GM23338 (cell line): Measurements from ENCODE around the gene ST8SIA2. TPM values are rescaled to one million over a fixed set of nuclear protein-coding genes. Genes with fewer than 3 reads are reported as not detected.

Experiments used
- ATAC-seq: fragments of 200-7000 bp; cut with Tn5 transposase; 3 replicates; pipeline ENCODE4 v1.9.1; 2020
- DNase-seq: peaks from one replicate; pipeline ENCODE4 v3.0.0-alpha.2; 2015; ENCODE audit warnings: low spot score
- H2AFZ ChIP-seq: fragments of 200-600 bp; sonication (generic); 2 replicates; pipeline ENCODE4 v1.8.0; 2016; ENCODE audit warnings: antibody characterized with exemption, mild to moderate bottlenecking, moderate library complexity
- H3F3A ChIP-seq: fragments of 200-600 bp; sonication (generic); replicated peaks from 2 replicates; pipeline ENCODE4 v1.8.0; 2017; ENCODE audit warnings: antibody characterized with exemption, mixed run types, low read depth
- H3K27ac ChIP-seq: fragments of 200-600 bp; sonication (generic); 2 replicates; pipeline ENCODE4 v1.6.1; 2016; ENCODE audit warnings: low read depth
- H3K27me3 ChIP-seq: fragments of 200-600 bp; sonication (generic); 2 replicates; pipeline ENCODE4 v1.8.0; 2016; ENCODE audit warnings: mild to moderate bottlenecking, mixed run types, moderate library complexity; ENCODE audit not compliant: insufficient read depth
- H3K36me3 ChIP-seq: fragments of 200-600 bp; sonication (generic); 2 replicates; pipeline ENCODE4 v1.8.0; 2016; ENCODE audit warnings: mild to moderate bottlenecking; ENCODE audit not compliant: insufficient read depth
- H3K4me1 ChIP-seq: fragments of 200-600 bp; sonication (generic); 2 replicates; pipeline ENCODE4 v1.8.0; 2016; ENCODE audit warnings: mild to moderate bottlenecking, moderate library complexity; ENCODE audit not compliant: insufficient read depth
- H3K4me2 ChIP-seq: fragments of 200-600 bp; sonication (generic); 2 replicates; pipeline ENCODE4 v1.7.1; 2017; ENCODE audit warnings: mixed run types
- H3K4me3 ChIP-seq: fragments of 200-600 bp; sonication (generic); 2 replicates; pipeline ENCODE4 v1.6.1; 2016; ENCODE audit warnings: mixed run types
- H3K79me2 ChIP-seq: fragments of 200-600 bp; sonication (generic); replicated peaks from 2 replicates; pipeline ENCODE4 v1.8.0; 2017; ENCODE audit warnings: mild to moderate bottlenecking; ENCODE audit not compliant: insufficient read depth
- H3K9me2 ChIP-seq: fragments of 200-600 bp; sonication (generic); 2 replicates; pipeline ENCODE4 v1.8.0; 2017; ENCODE audit not compliant: insufficient read depth
- H4K20me1 ChIP-seq: fragments of 200-600 bp; sonication (generic); replicated peaks from 2 replicates; pipeline ENCODE4 v1.8.0; 2017; ENCODE audit warnings: mild to moderate bottlenecking; ENCODE audit not compliant: insufficient read depth
- H3K27ac Mint-ChIP-seq: 2 replicates; pipeline ENCODE4 v1.8.0; 2020; ENCODE audit warnings: inconsistent platforms, mild to moderate bottlenecking, moderate library complexity, mixed read lengths
- H3K27me3 Mint-ChIP-seq: 3 replicates; pipeline ENCODE4 v1.8.0; 2022; ENCODE audit warnings: low read depth, mild to moderate bottlenecking, moderate library complexity, mixed read lengths, inconsistent platforms; ENCODE audit not compliant: insufficient read depth, poor library complexity
- H3K36me3 Mint-ChIP-seq: 3 replicates; pipeline ENCODE4 v1.8.0; 2021; ENCODE audit warnings: low read depth, mild to moderate bottlenecking, inconsistent platforms, moderate library complexity, mixed read lengths
- H3K4me1 Mint-ChIP-seq: 3 replicates; pipeline ENCODE4 v1.8.0; 2020; ENCODE audit warnings: mild to moderate bottlenecking, inconsistent platforms, mixed read lengths
- H3K4me3 Mint-ChIP-seq: 3 replicates; pipeline ENCODE4 v1.8.0; 2021; ENCODE audit warnings: moderate library complexity, mild to moderate bottlenecking, inconsistent platforms, mixed read lengths
- H3K9me3 Mint-ChIP-seq: 3 replicates; pipeline ENCODE4 v1.8.0; 2020; ENCODE audit warnings: moderate library complexity, mild to moderate bottlenecking, inconsistent platforms, mixed read lengths
- CREB1 ChIP-seq: fragments of 250-450 bp; sonication (Bioruptor Pico); IDR thresholded peaks from 2 replicates; pipeline ENCODE4 v1.5.0; 2020; ENCODE audit warnings: low read depth, mild to moderate bottlenecking, moderate library complexity
- EZH2 ChIP-seq: fragments of 200-600 bp; sonication (generic); IDR thresholded peaks from one replicate; pipeline ENCODE4 v1.8.0; 2017; ENCODE audit warnings: antibody characterized with exemption, mild to moderate bottlenecking, low read depth; ENCODE audit not compliant: unreplicated experiment
- EZH2phosphoT487 ChIP-seq: fragments of 200-600 bp; sonication (generic); IDR thresholded peaks from one replicate; pipeline ENCODE4 v1.8.1; 2018; ENCODE audit warnings: antibody characterized with exemption; ENCODE audit not compliant: unreplicated experiment
- JUNB ChIP-seq: IDR thresholded peaks from one replicate; pipeline ENCODE4 v1.6.1; 2016; ENCODE audit warnings: antibody characterized with exemption; ENCODE audit not compliant: unreplicated experiment
- NANOG ChIP-seq: IDR thresholded peaks from 2 replicates; pipeline ENCODE4 v1.6.1; 2016; ENCODE audit warnings: antibody characterized with exemption, borderline replicate concordance
- POLR2AphosphoS5 ChIP-seq: IDR thresholded peaks from 2 replicates; pipeline ENCODE4 v1.6.1; 2016; ENCODE audit warnings: antibody characterized with exemption, low read depth
- STAT1 ChIP-seq: IDR thresholded peaks from one replicate; pipeline ENCODE4 v1.6.1; 2016; ENCODE audit warnings: antibody characterized with exemption; ENCODE audit not compliant: unreplicated experiment
- ZNF114 ChIP-seq: fragments of 250-450 bp; sonication (Bioruptor Pico); IDR thresholded peaks from 2 replicates; pipeline ENCODE4 v1.5.0; 2020; ENCODE audit warnings: mild to moderate bottlenecking, moderate library complexity
- ZNF331 ChIP-seq: fragments of 250-450 bp; sonication (Bioruptor Pico); IDR thresholded peaks from 2 replicates; pipeline ENCODE4 v1.5.0; 2020; ENCODE audit warnings: low read depth, mild to moderate bottlenecking, moderate library complexity
- ZNF462 ChIP-seq: fragments of 250-450 bp; sonication (Bioruptor Pico); IDR thresholded peaks from 2 replicates; pipeline ENCODE4 v1.5.0; 2020; ENCODE audit warnings: mild to moderate bottlenecking, moderate library complexity
- polyA plus RNA-seq: library from polyadenylated mRNA; unstranded; fragments of >200 nt; fragmentation: Nextera tagmentation; extraction: Ambion mirVana; gene quantifications from 2 replicates; pipeline ENCODE4 v1.2.1, GENCODE V29; 2016
- total RNA-seq: library from RNA; depleted of rRNA; stranded (reverse); fragments of >200 nt; shearing (Covaris generic); gene quantifications from 2 replicates; pipeline ENCODE4 v1.2.3, GENCODE V29; 2014
- TF ChIP-seq, protein P1 (sequence below), 2 experiments: fragments of 200-600 bp in 1 of 2; sonication (generic) in 1 of 2; conservative IDR thresholded peaks; 2 replicates each; pipeline versions ENCODE4 v1.5.1 to v1.6.1; 2016 to 2017; ENCODE audit warnings: antibody characterized with exemption in 2 of 2, low read depth in 2 of 2, mild to moderate bottlenecking in 2 of 2, moderate library complexity in 1 of 2
- TF ChIP-seq, protein P2 (sequence below): IDR thresholded peaks from 2 replicates; pipeline ENCODE4 v1.6.1; 2016; ENCODE audit warnings: antibody characterized with exemption
- TF ChIP-seq, protein P3 (sequence below): IDR thresholded peaks from one replicate; pipeline ENCODE4 v1.6.1; 2018; ENCODE audit warnings: antibody characterized with exemption; ENCODE audit not compliant: unreplicated experiment

ST8SIA2 gene
- total and polyA plus RNA-seq, 2 experiments from 2014 or later = 0.66 to 1.2 TPM

DNA sequence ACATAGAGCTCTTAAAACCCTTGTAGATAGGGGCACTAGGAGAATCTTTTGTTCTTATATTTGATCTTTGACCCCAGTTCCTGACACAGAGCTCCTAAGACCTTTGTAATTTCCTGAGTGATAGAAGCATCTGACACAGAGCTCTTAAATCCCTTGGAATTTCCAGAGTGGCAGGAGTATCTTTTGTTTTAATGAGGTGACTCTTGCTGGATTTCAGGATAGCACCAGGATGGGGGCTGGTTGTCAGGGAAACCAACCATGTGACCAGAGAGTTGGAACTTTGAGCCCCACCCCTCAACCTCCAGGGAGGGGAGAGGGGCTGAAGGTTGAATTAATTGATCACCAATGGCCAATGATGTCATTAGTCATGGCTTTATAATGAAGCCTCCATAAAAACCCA lies 47.6 kb upstream of the ST8SIA2 start:
- TF ChIP-seq POLR2AphosphoS5 = no peak
- no peak for TF ChIP-seq JUNB
- TF ChIP-seq STAT1 = no peak
- no peak for TF ChIP-seq NANOG
- TF ChIP-seq, protein P1, sequence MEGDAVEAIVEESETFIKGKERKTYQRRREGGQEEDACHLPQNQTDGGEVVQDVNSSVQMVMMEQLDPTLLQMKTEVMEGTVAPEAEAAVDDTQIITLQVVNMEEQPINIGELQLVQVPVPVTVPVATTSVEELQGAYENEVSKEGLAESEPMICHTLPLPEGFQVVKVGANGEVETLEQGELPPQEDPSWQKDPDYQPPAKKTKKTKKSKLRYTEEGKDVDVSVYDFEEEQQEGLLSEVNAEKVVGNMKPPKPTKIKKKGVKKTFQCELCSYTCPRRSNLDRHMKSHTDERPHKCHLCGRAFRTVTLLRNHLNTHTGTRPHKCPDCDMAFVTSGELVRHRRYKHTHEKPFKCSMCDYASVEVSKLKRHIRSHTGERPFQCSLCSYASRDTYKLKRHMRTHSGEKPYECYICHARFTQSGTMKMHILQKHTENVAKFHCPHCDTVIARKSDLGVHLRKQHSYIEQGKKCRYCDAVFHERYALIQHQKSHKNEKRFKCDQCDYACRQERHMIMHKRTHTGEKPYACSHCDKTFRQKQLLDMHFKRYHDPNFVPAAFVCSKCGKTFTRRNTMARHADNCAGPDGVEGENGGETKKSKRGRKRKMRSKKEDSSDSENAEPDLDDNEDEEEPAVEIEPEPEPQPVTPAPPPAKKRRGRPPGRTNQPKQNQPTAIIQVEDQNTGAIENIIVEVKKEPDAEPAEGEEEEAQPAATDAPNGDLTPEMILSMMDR (conservative IDR thresholded peaks at IDR 0.05; ENCODE audit: low read depth in 2 of 2) = no peak
- TF ChIP-seq, protein P2, sequence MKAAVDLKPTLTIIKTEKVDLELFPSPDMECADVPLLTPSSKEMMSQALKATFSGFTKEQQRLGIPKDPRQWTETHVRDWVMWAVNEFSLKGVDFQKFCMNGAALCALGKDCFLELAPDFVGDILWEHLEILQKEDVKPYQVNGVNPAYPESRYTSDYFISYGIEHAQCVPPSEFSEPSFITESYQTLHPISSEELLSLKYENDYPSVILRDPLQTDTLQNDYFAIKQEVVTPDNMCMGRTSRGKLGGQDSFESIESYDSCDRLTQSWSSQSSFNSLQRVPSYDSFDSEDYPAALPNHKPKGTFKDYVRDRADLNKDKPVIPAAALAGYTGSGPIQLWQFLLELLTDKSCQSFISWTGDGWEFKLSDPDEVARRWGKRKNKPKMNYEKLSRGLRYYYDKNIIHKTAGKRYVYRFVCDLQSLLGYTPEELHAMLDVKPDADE = no peak
- no peak for TF ChIP-seq EZH2phosphoT487
- no peak for TF ChIP-seq ZNF114 (CRISPR knock-in tag)
- TF ChIP-seq EZH2 = no peak
- TF ChIP-seq ZNF331 (CRISPR knock-in tag) = no peak
- no peak for TF ChIP-seq CREB1 (CRISPR knock-in tag)
- TF ChIP-seq ZNF462 = no peak
- TF ChIP-seq, protein P3, sequence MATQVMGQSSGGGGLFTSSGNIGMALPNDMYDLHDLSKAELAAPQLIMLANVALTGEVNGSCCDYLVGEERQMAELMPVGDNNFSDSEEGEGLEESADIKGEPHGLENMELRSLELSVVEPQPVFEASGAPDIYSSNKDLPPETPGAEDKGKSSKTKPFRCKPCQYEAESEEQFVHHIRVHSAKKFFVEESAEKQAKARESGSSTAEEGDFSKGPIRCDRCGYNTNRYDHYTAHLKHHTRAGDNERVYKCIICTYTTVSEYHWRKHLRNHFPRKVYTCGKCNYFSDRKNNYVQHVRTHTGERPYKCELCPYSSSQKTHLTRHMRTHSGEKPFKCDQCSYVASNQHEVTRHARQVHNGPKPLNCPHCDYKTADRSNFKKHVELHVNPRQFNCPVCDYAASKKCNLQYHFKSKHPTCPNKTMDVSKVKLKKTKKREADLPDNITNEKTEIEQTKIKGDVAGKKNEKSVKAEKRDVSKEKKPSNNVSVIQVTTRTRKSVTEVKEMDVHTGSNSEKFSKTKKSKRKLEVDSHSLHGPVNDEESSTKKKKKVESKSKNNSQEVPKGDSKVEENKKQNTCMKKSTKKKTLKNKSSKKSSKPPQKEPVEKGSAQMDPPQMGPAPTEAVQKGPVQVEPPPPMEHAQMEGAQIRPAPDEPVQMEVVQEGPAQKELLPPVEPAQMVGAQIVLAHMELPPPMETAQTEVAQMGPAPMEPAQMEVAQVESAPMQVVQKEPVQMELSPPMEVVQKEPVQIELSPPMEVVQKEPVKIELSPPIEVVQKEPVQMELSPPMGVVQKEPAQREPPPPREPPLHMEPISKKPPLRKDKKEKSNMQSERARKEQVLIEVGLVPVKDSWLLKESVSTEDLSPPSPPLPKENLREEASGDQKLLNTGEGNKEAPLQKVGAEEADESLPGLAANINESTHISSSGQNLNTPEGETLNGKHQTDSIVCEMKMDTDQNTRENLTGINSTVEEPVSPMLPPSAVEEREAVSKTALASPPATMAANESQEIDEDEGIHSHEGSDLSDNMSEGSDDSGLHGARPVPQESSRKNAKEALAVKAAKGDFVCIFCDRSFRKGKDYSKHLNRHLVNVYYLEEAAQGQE = no peak
- Histone ChIP-seq H3K27me3 (peaks cover 5% of the 10 kb centered on the region; the same call in 1 of the 2 replicates), H2AFZ (no peak overlapping the region), H3K4me1 (peaks cover 19% of the 10 kb centered on the region; the same call in 1 of the 2 replicates), H3K27ac (no peak overlapping the region), H4K20me1 (no peaks in the 10 kb centered on the region), H3K36me3 (no peaks in the 10 kb centered on the region), H3K9me2 (no peaks in the 10 kb centered on the region), H3K79me2 (no peaks in the 10 kb centered on the region), H3F3A (no peaks in the 10 kb centered on the region), H3K4me3 (no peak overlapping the region), H3K4me2 (no peak overlapping the region)
- Mint-ChIP-seq H3K4me1 (peaks cover 28% of the 10 kb centered on the region), H3K4me3 (no peak overlapping the region), H3K36me3 (no peaks in the 10 kb centered on the region), H3K27me3 (peaks cover 12% of the 10 kb centered on the region), H3K27ac (no peak overlapping the region), H3K9me3 (no peaks in the 10 kb centered on the region)
- DNase-seq (no peak), ATAC-seq (no peak)
